Nucleus accumbens (tissue), 56 donors: ENCODE data around the gene EPPIN.
"Not testable (repeated sequence)": the region's sequence is repeated elsewhere in the genome, so short reads cannot be mapped to it uniquely, and the experiment has no call there.

Source experiments
- DNase-seq, 56 donors: peaks; one replicate each; lab custom pipeline; 2025; lab: John Stamatoyannopoulos, UW

The EPPIN gene

DNA sequence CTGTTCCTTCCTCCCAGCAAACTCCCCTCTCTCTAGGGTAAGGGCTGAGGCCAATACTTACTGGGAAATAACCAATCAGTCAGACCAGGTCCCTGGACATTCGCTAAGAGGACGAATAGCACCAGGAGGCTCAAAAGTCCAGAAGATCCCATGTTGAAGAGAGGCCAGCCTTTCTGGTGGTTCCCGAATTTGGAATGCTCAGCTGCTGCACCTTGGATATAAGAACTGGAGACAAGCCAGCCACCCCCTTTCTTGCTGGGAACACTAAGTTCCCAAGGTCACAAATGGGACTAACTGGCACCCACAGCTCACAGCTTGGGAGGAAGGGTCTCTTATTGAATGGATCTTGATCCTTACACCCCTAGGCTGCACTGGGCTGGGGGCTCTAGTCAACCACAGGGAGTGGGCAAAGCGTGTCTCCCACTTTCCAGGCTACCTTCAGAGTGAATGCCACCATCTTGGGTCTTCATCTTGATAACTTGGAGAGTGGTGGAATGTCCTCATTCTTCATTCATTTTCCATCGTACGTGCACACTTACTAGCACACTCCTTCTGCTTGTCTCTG, at the start of gene EPPIN:
Gene EPPIN, minus strand, starts transcription at position 196 of the 565 bp plus-strand sequence. Its CDS starts 44 bp downstream, at position 152.
- DNase-seq = no peak

DNA sequence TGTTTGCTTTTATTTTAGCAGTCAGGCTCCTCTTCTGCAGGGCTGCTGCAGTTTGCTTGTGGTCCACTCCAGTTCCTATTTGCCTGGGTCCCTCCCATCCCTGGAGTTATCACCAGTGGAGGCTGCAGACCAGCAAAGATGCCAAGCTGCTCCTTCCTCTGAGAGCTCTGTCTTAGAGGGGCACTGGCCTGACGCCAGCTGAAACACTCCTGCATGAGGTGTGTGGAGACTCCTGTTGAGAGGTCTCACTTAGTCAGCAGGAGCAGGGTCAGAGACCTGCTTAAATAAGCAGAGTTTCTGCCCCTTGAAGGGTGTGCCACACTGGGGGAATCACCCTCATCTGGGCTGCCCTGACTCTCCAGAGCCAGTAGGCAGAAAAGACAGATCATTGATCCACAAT, 48.0 kb upstream of the EPPIN start:
- DNase-seq = no peak

DNA sequence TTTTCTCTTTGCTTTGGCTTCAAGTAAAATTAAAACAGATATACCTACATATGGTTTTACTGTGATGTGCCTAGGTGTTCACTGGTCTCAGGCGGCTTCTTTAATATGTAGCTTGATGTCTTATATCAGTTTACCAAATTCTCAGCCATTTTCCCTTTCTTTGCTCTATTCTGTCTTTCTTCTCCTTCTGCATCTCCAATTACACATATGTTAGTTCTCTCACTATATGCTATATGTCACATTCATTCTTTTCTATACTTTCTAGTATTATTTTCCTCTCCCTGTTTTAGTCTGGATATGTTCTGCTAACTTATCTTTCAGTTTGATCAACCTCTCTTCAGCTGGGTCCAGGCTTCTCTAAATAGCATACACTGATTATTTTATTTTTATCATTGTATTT, 46.3 kb upstream of the EPPIN start:
- no peak for DNase-seq

DNA sequence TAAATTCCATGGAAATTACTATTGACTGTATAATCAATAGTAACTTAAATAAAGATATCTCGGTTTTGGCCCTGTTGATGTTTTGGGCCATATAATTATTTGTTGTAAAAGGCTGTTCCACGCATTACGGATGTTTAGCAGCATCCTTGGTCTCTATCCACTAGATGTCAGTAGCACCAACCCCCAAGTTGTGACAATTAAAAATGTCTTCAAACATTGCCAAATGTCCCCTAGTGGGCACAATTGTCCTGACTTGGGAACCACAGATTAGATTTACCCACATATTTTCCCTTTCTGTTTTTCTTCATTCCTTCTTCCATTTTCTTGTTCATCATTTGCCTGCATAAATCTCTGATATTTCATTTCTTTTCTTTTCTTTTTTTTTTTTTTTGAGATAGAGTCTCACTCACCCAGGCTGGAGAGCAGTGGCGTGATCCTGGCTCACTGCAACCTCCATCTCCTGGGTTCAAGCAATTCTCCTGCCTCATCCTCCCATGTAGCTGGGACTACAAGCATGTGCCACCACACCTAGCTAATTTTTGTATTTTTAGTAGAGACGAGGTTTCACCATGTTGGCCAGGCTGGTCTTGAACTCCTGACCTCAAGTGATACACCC, 45.5 kb upstream of the EPPIN start:
- no peak for DNase-seq

DNA sequence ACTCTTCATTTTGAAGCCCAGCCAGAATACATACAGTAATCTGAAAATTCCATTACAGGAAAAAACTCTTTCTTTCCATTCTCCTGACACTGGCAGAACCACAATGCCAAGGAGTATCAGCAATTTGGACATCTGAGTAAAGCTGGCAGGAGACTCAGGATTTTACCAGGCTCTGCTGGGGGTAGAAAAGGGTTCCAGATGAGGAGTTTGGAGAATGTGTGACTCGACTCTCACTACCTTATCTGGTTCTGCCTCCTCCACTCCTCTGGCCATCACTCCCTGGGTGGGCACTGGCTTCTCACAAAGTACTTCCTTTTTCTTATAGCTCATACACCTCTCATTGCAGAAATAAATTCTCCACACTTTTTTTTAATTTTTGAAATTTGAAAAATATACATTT, 42.5 kb upstream of the EPPIN start:
- DNase-seq = no peak

DNA sequence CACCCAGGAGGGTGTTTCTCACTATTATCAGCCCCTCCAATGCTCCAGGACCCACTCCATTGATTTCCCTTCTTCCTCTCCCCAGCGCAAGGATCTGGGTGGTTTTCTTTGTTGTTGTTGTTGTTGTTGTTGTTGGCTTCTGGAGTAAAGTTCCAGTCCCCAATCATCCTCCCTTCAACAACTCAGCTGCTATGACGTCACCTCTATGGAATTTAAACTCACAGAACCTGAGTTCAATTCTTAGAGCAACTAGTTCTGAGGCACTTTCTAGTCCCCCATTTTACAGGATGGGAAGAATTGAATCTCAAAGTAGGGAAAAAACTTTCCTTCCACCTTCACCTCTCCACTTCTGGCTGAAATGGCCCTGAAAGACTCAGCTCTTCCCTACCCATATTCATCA, 41.6 kb upstream of the EPPIN start:
- DNase-seq = no peak

DNA sequence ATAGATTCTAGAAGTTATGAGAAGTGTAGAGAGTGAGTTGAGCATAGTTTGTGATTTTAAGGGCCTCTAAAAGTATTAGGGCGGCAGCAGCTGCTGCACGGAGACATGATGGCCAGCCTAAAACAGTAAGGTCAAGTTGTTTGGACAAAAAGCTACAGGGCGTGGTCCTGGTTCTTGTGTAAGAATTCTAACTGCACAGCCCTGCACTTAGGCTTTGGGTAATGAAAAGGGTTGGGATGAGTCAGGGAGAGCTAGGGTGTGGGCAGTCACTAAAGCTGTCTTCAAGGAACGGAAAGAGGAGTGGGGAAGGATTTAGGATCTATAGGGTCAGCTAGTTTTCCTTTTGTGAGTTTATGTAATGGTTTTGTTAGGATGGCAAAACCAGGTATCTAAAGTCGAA, 38.8 kb upstream of the EPPIN start:
- not testable (repeated sequence) for DNase-seq

DNA sequence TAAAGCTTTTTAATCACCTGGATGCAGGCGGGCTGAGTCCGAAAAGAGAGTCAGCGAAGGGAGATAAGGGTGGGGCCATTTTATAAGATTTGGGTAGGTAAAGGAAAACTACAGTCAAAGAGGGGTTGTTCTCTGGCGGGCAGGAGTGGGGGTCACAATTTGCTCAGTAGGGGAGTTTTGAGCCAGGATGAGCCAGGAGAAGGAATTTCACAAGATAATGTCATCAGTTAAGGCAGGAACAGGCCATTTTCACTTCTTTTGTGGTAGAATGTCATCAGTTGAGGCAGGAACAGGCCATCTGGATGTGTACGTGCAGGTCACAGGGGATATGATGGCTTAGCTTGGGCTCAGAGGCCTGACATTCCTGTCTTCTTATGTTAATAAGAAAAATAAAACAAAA, 37.1 kb upstream of the EPPIN start:
- not testable (repeated sequence) for DNase-seq

DNA sequence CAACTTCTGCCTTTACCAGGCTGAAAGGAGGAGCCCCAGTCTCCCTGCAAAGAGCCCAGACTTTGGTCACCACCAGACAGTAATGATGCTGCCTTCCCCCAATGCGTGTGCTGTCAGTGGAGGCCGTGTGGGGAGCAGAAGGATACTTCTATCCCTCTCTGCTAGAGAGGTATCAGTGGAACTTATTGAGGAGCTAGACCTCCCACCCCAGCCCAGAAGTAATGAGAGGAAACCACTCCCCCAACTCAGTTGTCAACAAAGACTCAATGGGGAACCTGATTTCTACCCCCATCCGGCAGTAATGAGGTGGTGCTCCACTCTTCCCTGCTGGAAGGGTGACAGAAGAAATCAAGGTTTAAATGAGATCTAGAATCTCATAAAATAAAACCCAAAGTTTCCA, 36.3 kb upstream of the EPPIN start:
- no peak for DNase-seq

DNA sequence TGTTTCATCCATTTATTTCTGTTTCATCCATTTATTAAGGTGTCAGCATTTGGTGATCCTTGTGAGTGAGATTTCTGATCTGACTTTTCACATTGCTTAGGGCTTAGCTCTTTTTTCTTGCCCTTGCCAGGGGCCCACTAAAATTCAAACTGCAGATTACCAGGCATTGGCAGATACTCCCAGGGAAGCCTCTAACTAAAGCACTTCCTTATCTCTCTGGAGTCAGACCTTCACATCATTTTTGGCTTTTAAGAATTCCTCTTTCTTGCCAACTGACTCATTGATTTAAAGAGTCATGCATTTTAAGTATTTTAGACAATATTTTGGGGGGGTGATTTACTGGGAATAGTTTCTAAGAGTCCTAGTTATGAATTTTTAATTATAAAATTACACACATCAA, 34.5 kb upstream of the EPPIN start:
- DNase-seq = no peak

DNA sequence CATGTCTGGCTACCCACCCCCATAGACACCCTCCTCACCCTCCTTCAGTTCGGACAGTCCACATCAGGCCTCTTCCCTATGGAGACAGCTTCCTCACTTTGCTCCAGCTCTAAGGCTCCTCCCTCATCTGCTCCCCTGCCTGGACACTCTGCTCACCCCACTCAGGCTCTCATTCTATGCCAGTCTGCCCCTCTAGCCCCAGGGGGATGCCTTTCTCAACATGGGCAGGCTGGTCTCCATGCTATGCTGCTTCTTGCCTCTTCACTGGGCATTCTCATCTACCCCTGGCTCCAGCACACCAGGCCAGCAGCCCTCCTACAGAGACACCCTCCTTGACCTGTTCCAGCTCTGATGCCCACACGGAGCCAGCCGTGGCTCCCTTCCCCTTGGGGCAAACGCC, 32.0 kb upstream of the EPPIN start, which contains the start of gene WFDC8:
Gene WFDC8, minus strand, starts transcription at position 101 of the 400 bp plus-strand sequence. Its CDS starts 37 bp downstream, at position 64.
- no peak for DNase-seq

DNA sequence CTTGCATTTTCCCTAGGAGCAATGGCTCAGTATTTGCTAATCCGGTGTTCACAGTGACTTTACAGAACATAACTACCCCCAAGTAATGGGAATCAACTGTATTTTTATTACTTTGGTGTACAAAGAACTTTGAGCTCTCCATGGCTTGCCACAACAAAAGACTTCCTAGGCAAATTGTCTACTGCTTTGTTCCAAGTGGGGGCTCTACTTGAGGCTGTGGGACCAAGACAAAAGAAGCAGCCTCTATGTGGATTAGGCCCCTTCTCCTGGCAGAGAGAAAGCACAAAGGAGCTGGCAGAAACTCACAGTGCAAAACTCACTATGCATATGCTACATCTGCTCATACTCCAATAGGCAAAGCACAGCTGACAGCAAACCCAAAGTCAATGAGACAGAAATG, 31.0 kb upstream of the EPPIN start:
- DNase-seq = no peak

DNA sequence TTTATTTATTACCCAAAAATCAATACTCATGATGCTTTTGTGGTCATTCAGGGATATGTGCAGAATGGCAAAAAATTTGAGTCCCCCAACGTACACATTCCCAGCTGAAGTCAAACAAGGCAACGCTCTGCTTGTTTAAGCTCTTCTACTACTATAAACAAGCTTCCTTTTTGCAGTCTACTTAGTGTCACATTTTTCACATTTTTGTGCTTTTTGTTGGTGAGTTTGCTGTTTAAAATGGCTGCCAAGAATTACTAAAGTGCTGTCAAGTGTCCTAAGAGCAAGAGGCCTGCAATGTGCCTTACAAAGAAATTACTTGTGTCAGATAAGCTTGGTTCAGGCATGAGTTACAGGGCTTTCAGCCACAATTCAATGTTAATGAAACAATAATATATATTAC, 29.8 kb upstream of the EPPIN start:
- DNase-seq = no peak

DNA sequence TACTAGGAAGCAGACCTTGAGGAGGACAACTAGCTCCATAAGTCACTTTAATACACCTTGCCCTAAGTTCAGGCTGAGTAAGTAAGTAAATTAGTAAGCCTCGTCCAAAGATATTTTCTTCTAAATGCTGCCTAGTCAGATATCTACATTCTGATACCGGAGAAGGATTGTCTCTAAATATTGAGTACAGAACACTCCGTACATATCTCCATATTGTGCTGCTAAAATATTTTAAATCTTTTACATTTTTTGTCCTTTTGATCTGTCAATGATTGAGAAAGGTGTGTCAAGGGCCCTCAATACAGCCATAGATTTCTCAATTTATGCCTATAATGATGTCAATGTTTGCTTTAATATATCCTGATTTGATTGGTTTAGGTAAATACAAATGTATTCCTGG, 28.7 kb upstream of the EPPIN start:
- no peak for DNase-seq

DNA sequence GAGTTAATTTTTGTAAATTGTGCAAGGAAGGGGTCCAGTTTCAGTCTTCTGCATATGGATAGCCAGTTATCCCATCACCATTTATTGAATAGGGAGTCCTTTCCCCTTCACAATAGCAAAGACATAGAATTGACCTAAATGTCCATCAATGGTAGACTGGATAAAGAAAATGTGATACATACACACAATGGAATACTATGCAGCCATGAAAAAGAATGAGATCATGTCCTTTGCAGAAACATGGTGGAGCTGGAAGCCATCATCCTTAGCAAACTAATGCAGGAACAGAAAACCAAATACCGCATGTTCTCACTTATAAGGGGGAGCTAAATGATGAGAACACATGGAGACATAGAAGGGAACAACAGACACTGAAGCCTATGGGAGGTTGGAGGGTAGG, 22.4 kb upstream of the EPPIN start:
- DNase-seq = not testable (repeated sequence)

DNA sequence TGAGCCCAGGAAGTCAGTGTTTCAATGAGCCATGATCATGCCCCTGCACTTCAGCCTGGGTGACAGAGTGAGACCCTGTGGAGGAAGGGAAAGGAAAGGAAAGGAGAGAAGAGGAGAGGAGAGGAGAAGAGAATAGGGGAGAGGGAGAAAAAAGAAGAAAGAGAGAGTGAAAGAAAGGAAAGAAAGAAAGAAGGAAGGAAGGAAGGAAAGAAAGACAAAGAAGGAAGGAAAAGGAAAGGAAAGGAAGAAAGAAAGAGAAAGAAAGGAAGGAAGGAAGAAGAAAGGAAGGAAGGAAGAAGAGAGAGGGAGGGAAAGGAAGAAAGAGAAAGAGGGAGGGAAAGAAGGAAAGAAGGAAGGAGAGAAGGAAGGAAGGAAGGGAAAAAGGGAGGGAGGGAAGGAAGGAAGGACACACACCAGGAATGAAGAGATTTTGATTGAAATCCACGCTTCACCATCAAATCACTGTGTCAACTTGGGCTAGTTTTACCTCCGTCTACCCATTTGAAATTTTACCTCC, 17.6 kb upstream of the EPPIN start:
- no peak for DNase-seq

DNA sequence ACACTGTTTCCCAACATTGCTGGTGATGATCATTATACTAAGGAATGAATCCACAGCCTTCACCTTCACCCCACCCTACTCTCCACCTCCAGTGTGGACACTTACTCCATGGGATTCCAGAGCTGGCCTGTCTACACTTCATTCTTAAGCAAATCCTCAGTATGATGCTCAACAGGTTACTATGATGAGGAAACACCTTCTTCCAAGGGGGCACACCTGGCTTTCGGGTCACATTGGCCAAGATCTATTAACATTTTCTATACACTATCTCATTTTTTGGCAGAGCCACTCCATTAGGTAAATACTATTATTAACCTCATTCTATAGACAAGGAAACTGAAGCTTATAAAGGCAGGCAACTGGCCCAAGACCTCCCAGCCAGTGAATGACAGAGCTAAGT, 8.0 kb upstream of the EPPIN start:
- no peak for DNase-seq

DNA sequence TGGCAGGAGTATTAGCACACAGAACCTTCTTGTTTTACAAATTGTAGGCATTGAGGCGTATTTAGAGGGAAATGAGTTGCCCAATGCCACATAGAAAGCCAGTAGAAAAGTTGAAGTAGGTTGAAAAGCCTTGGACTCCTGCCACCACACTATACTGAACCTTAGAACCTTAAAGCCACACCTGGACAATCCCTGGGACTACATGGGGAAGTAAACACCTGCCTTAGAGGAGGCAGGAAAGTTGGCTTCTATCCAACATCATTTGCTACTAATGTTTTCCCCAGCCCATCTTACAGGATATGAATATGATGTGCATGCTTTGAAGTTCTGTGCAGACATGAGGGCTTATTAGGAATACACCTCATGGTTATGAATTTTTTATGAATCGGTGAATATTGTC, 5.3 kb upstream of the EPPIN start:
- DNase-seq = no peak

DNA sequence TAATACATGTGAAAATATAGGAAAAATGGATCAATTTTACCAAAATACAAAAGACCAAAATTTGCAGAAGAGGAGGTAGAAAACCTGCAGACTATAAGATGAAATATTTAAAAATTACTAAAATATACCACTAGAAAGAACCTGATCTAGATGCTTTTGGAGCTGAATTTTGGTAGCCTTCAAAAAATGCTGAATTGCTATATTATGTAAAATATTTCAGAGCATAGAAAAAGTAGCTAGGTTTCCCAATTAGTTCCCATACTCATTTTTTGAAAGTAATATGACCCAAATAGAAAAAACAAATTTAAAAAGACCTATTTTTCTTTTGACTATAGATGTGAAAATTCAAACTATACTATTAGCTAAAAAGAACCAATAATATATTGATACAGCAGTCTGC, 3.6 kb upstream of the EPPIN start:
- no peak for DNase-seq

DNA sequence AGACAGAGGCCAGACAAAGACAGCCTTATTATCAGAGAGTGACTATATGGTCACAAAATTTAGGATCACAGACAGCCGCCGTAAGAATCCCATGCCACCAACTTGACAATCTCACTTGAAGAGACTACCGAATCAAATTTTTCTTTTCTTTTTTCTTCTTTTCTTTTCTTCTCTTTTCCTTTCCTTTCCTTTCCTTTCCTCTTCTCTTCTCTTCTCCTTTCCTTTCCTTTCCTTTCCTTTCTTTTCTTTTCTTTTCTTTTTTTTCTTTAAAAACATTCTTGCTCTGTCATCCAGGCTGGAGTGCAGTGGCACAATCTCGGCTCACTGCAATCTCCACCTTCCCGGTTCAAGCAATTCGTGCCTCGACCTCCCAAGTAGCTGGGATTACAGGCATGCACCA, 1.2 kb upstream of the EPPIN start:
- no peak for DNase-seq

DNA sequence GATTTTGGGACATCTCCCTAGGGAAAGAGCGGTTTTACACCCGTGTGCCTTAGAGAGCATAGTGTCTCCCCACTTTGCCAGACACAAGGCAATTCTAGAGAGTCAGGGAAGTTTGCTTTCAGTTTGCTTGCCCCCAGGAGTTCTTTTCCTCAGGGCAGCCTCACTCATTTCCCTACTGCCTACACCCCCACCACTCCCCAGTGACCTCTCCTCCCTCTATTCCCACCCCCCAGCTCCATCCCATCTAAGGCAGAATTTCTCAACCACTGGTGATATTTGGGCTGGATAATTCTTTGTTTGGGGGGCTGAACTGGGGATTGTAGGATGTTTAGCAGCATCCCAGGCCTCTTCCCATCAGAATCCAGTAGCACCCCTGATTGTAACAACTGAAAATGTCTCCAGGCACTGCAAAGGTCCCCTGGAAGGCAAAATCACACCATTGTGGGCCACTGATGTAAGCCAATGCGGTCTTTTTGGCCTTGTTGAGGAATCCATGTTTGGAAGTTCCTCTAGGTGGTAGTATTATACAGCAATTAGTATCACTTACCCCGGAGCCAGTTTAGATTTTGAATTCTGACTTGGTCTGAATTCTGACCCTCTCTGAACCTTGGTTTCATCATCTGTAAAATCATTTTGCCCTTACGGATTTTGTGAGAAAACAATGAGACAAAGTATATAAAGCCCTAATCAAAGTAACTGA, 1.3 kb downstream of the EPPIN start:
- no peak for DNase-seq

DNA sequence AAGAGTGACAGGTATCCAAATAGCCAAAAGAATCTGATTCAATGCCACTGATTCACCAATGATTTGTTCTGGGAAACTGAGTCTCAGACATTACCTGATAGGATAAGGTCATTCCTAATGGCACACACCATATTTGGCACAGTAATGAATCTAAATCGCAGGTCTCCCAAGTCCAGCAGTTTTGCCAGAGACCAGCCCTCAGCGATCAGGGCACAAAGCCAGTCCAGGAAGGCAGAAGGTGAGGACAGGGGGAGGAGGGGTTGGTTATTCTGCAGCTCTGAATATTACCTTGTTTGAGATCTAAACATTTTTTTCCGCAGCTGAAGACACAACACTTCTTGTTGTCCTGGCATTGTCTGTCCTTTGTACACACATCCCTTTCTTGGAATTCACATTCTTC, 1.9 kb downstream of the EPPIN start:
- no peak for DNase-seq
